Measurements from ENCODE around the gene ANTXRL. TPM values are rescaled to one million over a fixed set of nuclear protein-coding genes. Genes with fewer than 3 reads are reported as not detected.
"Not testable (repeated sequence)": the region's sequence is repeated elsewhere in the genome, so short reads cannot be mapped to it uniquely, and the experiment has no call there.

Gene ANTXRL
- total RNA-seq, 4 donors from 2014 or later: not detected

GRCh38 chr10:46294641-46295220 lies 7.9 kb downstream of the ANTXRL start:
- DNase-seq (ENCODE audit: low spot score in 2 of 2): no peak
- intact Hi-C loops (cut with DNase I; ENCODE audit: low total_unique reads): no loop called here
- TF ChIP-seq POLR2A (IDR thresholded peaks at IDR 0.05) (no peak), CTCF (IDR thresholded peaks at IDR 0.05) (no peak)
- H3K4me3 ChIP-seq (ENCODE audit: low read depth, poor library complexity, severe bottlenecking): no peak overlapping the region
- WGBS, 2 donors: 96% methylated on average over 8 of the region's 8 CpGs

DNA sequence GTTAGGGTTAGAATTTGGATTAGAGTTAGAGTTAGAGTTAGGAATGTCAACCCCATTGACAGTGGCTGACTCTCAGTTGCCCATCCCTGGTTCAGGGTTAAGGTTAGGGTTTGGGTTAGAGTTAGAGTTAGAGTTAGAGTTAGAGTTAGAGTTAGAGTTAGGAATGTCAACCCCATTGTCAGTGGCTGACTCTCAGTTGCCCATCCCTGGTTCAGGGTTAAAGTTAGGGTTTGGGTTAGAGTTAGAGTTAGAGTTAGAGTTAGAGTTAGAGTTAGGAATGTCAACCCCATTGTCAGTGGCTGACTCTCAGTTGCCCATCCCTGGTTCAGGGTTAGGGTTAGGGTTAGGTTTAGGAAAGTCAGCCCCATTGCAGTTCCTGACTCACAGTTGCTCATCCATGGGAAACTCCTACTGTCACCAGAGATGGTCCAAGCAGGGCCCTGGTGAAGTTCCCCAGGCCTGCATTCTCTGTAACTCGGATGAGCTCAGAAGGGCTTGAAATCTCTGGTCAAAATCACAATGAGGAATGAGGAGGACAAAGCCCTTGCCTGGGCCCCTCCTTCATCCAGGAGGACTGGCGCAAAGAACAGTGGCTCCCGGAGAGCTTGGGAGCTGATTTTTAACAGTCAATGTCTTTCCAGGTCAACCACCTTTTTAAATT lies 8.7 kb downstream of the ANTXRL start:
- peak in 1 of 2 donors; percentile 39 for DNase-seq (ENCODE audit: low spot score in 2 of 2)
- H3K4me3 ChIP-seq (ENCODE audit: low read depth, poor library complexity, severe bottlenecking); intact Hi-C loops (cut with DNase I; ENCODE audit: low total_unique reads): not testable (repeated sequence)
- WGBS, 2 donors: 82 to 87% methylated on average over 3 of the region's 3 CpGs

- intact Hi-C loops (cut with DNase I; ENCODE audit: low total_unique reads); H3K4me3 ChIP-seq (ENCODE audit: low read depth, poor library complexity, severe bottlenecking): not testable (repeated sequence)
- peak in 1 of 2 donors; percentile 75 for DNase-seq (ENCODE audit: low spot score in 2 of 2)
- 84 to 89% methylated on average over 4 of the region's 4 CpGs for WGBS, 2 donors
Measured at GRCh38 chr10:46296086-46296485, 9.3 kb downstream of the ANTXRL start.

DNA sequence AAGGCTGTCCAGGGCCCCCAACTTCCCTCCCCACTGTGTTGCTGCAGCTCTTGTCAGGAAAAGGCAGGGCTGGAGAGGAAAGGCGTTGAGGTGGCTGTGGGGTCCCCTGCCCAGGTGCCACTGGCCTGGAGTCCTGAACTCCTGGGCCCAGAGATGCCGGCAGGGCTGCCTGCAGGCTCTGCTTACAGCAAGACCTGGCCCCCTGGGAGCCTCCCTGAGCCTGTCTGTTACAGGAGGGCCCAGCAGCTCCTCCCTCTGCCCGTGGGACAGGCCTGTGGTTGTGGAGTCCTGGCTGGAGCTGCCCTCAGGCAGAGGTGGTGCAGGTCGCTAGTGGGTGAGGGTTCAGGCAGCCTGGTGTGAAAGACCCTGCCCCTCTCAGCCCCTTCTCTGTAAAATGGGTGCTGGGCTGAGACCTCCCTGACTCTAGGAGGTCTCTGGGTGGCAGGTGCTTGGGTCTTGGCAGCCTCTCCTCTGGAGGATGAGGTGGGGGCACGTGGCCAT lies 9.9 kb downstream of the ANTXRL start:
- H3K4me3 ChIP-seq (ENCODE audit: low read depth, poor library complexity, severe bottlenecking): no peak overlapping the region
- DNase-seq (ENCODE audit: low spot score in 2 of 2): peak in 1 of 2 donors; percentile 69
- 83 to 88% methylated on average over 2 to 3 of the region's 5 CpGs for WGBS, 2 donors
- intact Hi-C loops (cut with DNase I; ENCODE audit: low total_unique reads): no loop called here
- TF ChIP-seq CTCF (IDR thresholded peaks at IDR 0.05) (no peak), POLR2A (IDR thresholded peaks at IDR 0.05) (no peak)

- no peak for TF ChIP-seq CTCF (IDR thresholded peaks at IDR 0.05)
- no peak for TF ChIP-seq POLR2A (IDR thresholded peaks at IDR 0.05)
- 80 to 89% methylated on average over 12 to 16 of the region's 16 CpGs for WGBS, 2 donors
- intact Hi-C loops (cut with DNase I; ENCODE audit: low total_unique reads): no loop called here
- peak in 1 of 2 donors; percentile 68 for DNase-seq (ENCODE audit: low spot score in 2 of 2)
- H3K4me3 ChIP-seq (ENCODE audit: low read depth, poor library complexity, severe bottlenecking): no peak overlapping the region
Measured at GRCh38 chr10:46297406-46298204, 10.8 kb downstream of the ANTXRL start.

- H3K4me3 ChIP-seq (ENCODE audit: low read depth, poor library complexity, severe bottlenecking): no peak overlapping the region
- 79% methylated on average over 9 of the region's 9 CpGs for WGBS, 2 donors
- intact Hi-C loops (cut with DNase I; ENCODE audit: low total_unique reads): no loop called here
- peak in 1 of 2 donors; percentile 72 for DNase-seq (ENCODE audit: low spot score in 2 of 2)
- TF ChIP-seq POLR2A (IDR thresholded peaks at IDR 0.05) (no peak), CTCF (IDR thresholded peaks at IDR 0.05) (no peak)
Measured at GRCh38 chr10:46298477-46299285, 11.9 kb downstream of the ANTXRL start.

Measured in lower leg skin (tissue), 4 donors.